GM12872 (cell line): Measurements from ENCODE around the gene DNAH14.

Experiments used
- CTCF ChIP-seq: IDR thresholded peaks from 3 replicates; pipeline ENCODE4 v1.5.1; 2011; ENCODE audit warnings: low read depth, mild to moderate bottlenecking, low read length, moderate library complexity; ENCODE audit not compliant: insufficient read depth

DNAH14 gene

GRCh38 chr1:225425201-225425786 lies 495.8 kb downstream of the DNAH14 start:
- no peak for TF ChIP-seq CTCF

- TF ChIP-seq CTCF: no peak
Measured at GRCh38 chr1:225426395-225427234, 497.1 kb downstream of the DNAH14 start.

DNA sequence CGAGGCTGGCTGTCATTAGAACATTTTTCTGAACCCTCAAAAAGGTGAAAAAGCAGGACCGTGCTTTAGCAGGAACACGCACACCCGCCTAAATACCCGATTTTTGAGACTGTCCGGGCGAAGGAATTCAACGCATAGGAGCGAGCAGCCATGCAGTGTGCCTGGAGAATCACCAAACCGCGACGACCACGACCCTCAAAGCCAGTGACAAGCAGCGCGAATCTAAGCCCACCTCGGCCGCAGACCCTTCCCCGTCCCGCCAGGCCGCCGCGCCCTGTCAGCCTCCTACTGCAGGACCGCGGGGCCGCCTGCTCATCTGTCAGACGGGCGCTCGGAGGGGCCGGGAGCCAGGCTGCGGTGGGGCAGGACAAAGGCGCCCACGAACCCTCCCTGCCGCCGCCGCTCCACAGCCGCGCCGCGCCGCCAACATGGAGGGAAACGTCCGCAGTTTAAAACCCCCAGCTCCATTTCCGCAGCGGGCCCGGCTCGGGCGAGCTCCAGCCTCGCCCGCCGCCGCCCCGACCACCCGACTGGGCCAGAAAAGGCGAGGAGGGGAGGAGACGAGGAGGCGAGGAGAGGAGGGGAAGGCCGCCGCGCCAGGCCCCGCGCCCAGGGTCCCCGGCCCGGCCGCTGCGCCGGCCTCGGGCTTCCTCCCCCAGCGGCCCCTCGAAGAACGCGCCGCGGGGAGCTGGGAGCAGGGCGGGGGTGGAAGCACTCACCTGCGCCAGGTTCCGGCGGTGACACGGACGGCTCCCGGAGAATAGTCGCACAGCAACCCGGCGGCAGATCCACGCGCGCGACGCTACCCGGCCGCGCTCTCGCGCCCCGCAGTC lies 498.0 kb downstream of the DNAH14 start, which contains the start of gene LBR:
TSS of gene LBR (minus strand) at position 804 of the 833 bp plus-strand sequence. CDS start 3,963 bp downstream, outside the sequence.
- no peak for TF ChIP-seq CTCF

DNA sequence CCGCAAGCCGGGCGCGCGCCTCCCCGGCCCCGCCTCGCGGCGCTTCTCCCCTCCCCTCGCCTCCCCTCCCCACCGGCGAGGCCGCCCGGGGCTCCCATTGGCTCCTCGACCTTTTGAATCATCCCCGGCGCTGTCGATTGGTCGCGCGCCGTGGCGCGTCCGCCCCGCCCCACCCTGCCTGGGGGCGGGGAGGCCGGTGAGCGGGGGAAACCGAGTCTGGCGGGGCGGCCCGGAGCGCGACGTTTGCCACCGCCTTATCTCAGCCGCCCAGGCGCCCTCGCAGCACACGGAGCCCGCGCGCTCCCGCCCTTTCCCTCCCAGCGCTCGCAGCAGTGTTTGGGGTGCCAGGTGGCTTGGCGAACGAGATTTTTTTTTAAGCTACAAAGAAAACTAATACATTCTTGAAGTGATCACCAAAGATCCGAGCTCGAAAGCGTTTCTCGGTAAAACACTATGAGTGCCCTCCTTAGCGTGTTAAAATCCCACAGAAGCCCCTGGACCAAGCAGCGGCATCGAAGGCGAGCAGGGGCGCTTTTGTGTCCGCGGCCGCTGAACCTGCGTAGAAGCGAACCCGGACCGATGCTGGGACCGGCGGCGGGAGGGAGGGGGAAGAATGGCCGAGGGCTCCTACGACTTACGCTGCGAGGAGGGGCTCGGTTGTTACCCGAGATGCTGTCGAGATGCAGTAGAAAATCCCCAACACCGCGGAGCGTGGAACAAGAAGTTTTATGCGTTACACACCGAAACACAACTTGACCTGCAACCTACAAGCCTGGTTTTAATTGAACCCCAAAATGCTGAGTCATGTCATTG lies 498.8 kb downstream of the DNAH14 start:
- TF ChIP-seq CTCF: no peak

- TF ChIP-seq CTCF: no peak
Measured at GRCh38 chr1:225428881-225429455, 499.5 kb downstream of the DNAH14 start.

- no peak for TF ChIP-seq CTCF
Measured at GRCh38 chr1:225430301-225430700, 500.8 kb downstream of the DNAH14 start.
